Spleen (tissue), 7 donors: ENCODE results near the gene USP37.

Source experiments
- POLR2A ChIP-seq, 3 donors: fragments of 450-650 bp; IDR thresholded peaks; one replicate each; pipeline ENCODE4 v1.5.1; 2017; ENCODE audit warnings: antibody characterized with exemption in 3 of 3, mild to moderate bottlenecking in 1 of 3
- POLR2AphosphoS5 ChIP-seq, 3 donors: sonication (generic); formaldehyde crosslinking; IDR thresholded peaks; one replicate each; pipeline ENCODE4 v1.5.1; 2017; ENCODE audit warnings: antibody characterized with exemption in 3 of 3
- TF ChIP-seq, protein P1 (sequence below), 11 experiments: fragments of 200-600 bp in 7 of 11; fragments of 450-650 bp in 4 of 11; sonication (generic) in 4 of 11; IDR thresholded peaks in 8 of 11; conservative IDR thresholded peaks in 3 of 11; 1 replicate in 7 of 11; 2 replicates in 4 of 11; pipeline versions ENCODE4 v1.4.0 to v1.8.0; 2016 to 2021; ENCODE audit warnings: antibody characterized with exemption in 11 of 11, inconsistent platforms in 4 of 11, mild to moderate bottlenecking in 1 of 11
- donor health status: DM: no; HTN: no; CAD: no; lungs with moderate emphysema.
- donor health status: DM: no; HTN: no; CAD: no.
- donor health status: DM: no; HTN: no; CAD: no.

DNA sequence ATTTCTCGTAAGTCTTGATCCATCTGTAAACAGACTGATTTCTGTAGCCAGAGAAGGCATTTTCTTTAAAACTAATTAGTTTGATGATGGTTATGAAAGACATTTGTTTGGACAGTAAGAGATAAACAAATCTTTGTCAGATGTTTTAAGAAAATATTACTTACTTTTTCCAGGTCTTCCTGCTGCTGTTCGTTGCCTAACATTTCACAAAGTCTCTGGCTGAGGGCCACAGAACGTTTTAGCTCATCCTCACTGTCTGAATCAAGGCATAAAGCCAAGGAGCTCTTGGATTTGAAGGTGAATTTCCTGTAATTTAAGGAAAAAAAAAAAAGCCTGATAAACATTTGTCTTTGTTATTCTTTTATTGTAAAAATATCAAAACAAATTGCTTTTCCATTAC is 91.5 kb downstream of the USP37 start:
- TF ChIP-seq, protein P1, sequence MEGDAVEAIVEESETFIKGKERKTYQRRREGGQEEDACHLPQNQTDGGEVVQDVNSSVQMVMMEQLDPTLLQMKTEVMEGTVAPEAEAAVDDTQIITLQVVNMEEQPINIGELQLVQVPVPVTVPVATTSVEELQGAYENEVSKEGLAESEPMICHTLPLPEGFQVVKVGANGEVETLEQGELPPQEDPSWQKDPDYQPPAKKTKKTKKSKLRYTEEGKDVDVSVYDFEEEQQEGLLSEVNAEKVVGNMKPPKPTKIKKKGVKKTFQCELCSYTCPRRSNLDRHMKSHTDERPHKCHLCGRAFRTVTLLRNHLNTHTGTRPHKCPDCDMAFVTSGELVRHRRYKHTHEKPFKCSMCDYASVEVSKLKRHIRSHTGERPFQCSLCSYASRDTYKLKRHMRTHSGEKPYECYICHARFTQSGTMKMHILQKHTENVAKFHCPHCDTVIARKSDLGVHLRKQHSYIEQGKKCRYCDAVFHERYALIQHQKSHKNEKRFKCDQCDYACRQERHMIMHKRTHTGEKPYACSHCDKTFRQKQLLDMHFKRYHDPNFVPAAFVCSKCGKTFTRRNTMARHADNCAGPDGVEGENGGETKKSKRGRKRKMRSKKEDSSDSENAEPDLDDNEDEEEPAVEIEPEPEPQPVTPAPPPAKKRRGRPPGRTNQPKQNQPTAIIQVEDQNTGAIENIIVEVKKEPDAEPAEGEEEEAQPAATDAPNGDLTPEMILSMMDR (IDR thresholded peaks at IDR 0.05 in 8 of 11, conservative IDR thresholded peaks at IDR 0.05 in 3 of 11) = no peak
- no peak for TF ChIP-seq POLR2AphosphoS5 (IDR thresholded peaks at IDR 0.05)
- no peak for TF ChIP-seq POLR2A (IDR thresholded peaks at IDR 0.05)
